SK-N-SH treated with all-trans-retinoic acid at 6 μM for 48 hours (cell line): ENCODE measurements around the gene ZNF385B.

Source experiments
- ISL1 ChIP-seq: fragments of 250-450 bp; sonication (Bioruptor Pico); IDR thresholded peaks from 2 replicates; pipeline ENCODE4 v2.1.2; 2022; ENCODE audit warnings: mild to moderate bottlenecking, moderate library complexity
- PATZ1 ChIP-seq: fragments of 250-450 bp; sonication (Bioruptor Pico); IDR thresholded peaks from 2 replicates; pipeline ENCODE4 v1.8.0; 2020; ENCODE audit warnings: mild to moderate bottlenecking, moderate library complexity, borderline replicate concordance
- PPARA ChIP-seq: fragments of 250-450 bp; sonication (Bioruptor Pico); IDR thresholded peaks from 2 replicates; pipeline ENCODE4 v1.5.0; 2020; ENCODE audit warnings: mild to moderate bottlenecking, borderline replicate concordance
- TSHZ2 ChIP-seq: fragments of 250-450 bp; sonication (Bioruptor Pico); IDR thresholded peaks from 2 replicates; pipeline ENCODE4 v1.5.0; 2020; ENCODE audit warnings: mild to moderate bottlenecking, moderate library complexity
- ZNF565 ChIP-seq: fragments of 450-650 bp; formaldehyde crosslinking; conservative IDR thresholded peaks from 2 replicates; pipeline ENCODE4 v1.5.0; 2020; ENCODE audit warnings: low read depth, mild to moderate bottlenecking, moderate library complexity

GRCh38 chr2:179884193-179884592 lies 22.8 kb upstream of the ZNF385B start:
- TF ChIP-seq PPARA (CRISPR knock-in tag) (no peak), ISL1 (CRISPR knock-in tag) (no peak), PATZ1 (CRISPR knock-in tag) (no peak), TSHZ2 (no peak), ZNF565 (no peak)
